ENCODE results near the gene RNF17.

RNF17 gene

DNA sequence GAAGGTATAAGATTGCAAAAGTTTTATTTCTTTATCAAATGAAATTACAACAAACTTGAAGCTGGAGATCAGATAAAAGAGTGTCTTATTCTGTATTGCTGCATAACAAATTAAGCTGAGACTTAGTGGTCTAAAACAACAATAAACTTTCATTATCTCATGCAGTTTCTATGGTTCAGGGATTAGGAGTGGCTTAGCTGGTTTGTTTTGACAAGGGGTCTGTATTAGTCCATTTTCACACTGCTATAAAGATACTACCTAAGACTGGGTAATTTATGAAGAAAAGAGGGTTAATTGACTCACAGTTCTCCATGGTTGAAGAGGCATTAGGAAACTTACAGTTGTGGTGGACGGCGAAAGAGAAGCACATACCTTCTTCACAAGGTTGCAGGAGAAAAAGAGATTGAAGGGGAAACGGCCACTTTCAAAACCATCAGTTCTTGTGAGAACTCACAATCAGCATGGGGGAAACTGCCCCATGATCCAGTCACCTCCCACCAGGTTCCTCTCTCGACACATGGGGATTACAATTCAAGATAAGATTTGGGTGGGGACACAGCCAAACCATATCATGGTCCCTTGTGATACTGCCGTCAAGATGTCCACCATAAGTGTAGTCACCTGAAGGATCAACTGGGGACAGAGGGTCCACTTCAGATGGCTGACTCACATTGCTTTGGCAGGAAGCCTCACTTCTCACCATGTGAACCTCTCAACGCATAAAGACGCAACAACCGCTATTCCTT is 97.8 kb downstream of the RNF17 start:
- no peak for DNase-seq (ENCODE audit: low spot score)

DNA sequence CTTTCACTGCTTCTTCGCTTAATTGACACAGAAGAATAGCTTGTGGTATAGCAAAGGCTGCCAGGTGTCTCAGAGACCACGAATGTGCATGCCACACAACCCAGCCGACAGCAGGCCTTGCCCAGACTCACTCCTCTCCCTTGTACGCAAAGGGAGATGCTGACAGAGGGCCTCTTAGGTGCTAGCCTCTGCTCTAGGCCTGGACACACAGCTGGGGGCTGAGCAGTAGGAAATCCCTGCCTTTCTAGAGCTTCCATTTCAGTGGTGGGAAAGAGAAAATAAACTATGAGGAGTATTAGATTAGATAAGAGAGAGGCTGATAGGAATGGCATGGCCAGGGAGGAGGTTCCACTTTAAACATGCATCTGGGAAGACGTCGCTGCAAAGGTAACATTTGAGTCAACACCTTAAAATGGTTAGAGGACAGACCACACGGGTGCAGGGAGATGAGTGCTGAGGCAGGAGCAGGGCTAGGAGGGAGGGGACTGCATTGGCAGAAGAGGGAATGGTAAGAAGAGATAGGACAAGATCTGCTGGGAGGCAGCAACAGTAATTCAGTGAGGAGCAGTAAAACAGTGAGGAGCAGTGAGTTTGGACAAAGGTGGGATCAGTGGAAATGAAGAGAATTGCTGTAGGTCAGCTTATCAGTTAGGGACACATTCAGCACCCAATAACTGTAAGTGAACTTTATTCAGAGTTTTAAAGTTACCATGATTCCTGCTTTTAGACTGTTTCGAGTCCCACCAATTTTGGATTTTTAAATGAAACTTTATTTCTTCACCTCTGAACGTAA is 100.0 kb downstream of the RNF17 start:
- DNase-seq (ENCODE audit: low spot score) = no peak

DNA sequence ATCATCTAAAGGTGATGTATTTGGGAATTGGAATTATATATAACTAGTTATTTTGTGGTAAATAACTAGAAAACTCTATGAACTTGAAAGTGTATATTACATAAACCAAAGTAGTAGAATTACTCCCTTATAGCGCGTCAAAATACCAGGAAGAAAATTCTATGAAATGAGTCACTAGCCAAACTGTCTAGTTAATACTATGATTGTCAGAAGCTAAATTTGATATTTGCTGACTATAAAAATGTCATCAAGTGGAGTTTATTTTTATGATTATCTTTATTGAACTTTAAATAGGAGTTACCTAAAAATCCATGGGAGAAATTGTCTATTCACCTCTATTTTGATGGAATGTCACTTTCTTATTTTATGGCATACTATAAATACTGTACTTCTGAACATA is 100.6 kb downstream of the RNF17 start:
- DNase-seq (ENCODE audit: low spot score) = no peak

DNA sequence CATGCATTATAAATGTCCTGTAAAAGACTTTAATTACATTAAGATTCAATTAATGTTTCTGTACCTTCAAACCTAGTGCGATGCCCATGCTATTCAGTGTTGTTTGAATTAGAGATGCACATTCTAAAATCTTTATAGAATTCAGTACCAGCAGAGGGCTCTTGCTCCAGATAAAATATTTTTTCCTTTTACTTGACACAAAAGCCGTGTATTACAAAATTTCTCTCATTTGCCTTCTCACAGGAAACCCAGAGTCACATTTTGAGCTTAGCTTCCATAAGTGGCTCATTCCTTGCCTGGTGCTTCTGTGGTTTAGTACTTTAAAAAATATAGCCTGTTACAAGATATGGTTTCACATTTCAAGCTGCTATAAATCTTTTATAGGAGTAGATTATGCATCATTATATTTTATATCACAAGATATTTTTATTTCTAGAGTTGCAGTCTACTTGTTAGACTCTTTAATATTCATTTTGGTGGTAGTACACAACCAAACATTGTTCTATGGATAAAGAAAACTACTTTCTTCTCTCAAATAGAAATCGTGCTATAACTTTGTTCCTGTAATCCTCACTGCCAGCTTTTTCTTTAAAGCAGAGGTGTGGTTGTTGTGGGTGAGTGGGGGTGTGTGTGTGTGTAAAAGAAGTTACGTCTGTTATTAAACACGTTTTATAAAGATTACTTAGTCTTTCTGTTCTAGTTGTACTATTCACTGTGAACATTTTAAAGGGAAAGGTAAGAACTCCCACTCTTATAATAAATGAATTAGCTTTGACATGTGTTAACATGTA is 101.4 kb downstream of the RNF17 start:
- DNase-seq (ENCODE audit: low spot score) = no peak

GRCh38 chr13:24866488-24866887 is 102.5 kb downstream of the RNF17 start:
- no peak for DNase-seq (ENCODE audit: low spot score)

GRCh38 chr13:24868874-24869273 is 104.9 kb downstream of the RNF17 start:
- no peak for DNase-seq (ENCODE audit: low spot score)

GRCh38 chr13:24870380-24870760 is 106.4 kb downstream of the RNF17 start:
- DNase-seq (ENCODE audit: low spot score) = no peak

DNA sequence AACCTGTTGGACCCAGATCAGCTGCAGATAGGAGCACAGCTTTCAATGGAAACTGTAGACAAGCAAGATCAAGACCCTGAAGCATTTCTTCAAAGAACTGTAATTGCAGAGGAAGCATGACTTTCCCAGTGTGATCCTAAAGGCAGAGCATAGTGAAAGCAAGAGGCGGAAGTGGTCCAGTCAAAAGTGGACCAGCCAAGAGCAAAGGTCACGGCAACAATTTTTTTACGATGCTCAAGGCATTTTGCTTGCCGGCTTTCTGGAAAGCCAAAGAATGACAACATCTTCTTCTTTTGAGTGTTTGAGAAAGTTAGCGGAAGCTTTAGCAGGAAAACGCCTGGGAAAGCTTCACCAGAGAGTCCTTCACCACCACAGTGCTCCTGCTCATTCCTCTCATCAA is 111.6 kb downstream of the RNF17 start:
- DNase-seq (ENCODE audit: low spot score) = no peak

DNA sequence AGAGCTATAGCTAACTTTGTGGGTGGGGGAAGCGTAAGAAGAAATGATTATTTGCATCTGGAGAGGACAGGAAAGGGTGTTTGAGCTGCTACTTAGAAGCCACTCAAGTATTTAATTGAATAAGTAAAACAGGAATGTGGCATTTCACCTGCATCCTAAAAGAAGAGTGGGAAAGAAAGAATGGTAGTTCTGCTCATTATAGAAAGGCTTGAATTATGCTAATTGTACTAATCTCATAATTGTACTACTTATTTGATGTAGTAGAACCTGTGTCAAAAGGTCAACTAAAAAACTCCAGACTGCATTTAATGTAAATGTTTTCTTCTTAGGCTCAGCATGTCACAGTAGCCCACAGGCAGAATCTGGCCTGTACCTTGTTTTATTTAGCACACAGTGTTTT is 113.6 kb downstream of the RNF17 start:
- DNase-seq (ENCODE audit: low spot score) = no peak

- no peak for DNase-seq (ENCODE audit: low spot score)
Measured at GRCh38 chr13:24878340-24878739, 114.4 kb downstream of the RNF17 start.

GRCh38 chr13:24882665-24883064 is 118.7 kb downstream of the RNF17 start:
- DNase-seq (ENCODE audit: low spot score) = no peak

DNA sequence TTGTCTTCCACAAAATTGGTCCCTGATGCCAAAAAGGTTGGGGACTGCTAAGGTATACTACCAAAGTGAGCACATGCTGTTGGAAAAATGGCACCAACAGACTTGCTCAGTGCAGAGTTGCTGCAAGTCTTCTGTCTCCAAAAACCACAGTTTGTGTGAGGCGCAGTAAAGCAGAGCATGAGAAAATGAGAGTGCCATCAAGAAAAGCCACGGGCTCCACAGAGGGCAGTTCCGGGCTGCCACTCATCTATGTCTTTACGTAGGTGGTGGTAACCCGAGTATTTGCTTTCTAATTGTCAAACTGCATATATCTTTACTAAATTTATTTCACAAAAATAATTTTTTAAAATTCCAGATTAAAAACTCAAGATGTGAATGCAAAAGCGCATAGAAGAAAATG is 123.8 kb downstream of the RNF17 start:
- no peak for DNase-seq (ENCODE audit: low spot score)

- no peak for DNase-seq (ENCODE audit: low spot score)
Measured at GRCh38 chr13:24888291-24888931, 124.4 kb downstream of the RNF17 start.

DNA sequence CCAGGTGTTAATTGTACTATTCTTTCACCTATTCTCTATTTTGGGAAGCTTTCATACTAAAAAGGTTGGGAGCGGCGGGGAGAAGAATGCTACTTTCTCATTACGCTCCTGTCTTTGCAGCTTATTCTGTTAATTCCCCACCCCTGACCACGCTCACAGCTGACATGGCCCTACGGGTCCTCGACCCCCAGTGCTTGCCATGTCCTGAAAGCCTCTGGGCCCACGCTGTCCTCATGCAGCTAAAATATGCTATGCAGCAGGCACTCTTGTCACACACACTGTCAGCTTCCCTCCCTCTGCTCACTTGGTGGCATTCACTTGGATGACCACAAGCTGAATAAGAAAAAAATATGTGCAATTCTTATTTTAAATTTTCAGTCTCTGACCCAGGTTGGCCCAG is 126.3 kb downstream of the RNF17 start:
- DNase-seq (ENCODE audit: low spot score) = no peak

GRCh38 chr13:24891476-24892108 is 127.6 kb downstream of the RNF17 start:
- DNase-seq (ENCODE audit: low spot score) = no peak

GRCh38 chr13:24892829-24893228 is 128.9 kb downstream of the RNF17 start:
- no peak for DNase-seq (ENCODE audit: low spot score)

- DNase-seq (ENCODE audit: low spot score) = no peak
Measured at GRCh38 chr13:24893863-24894262, 129.9 kb downstream of the RNF17 start.

GRCh38 chr13:24894277-24894971 is 130.5 kb downstream of the RNF17 start:
- DNase-seq (ENCODE audit: low spot score) = no peak

DNA sequence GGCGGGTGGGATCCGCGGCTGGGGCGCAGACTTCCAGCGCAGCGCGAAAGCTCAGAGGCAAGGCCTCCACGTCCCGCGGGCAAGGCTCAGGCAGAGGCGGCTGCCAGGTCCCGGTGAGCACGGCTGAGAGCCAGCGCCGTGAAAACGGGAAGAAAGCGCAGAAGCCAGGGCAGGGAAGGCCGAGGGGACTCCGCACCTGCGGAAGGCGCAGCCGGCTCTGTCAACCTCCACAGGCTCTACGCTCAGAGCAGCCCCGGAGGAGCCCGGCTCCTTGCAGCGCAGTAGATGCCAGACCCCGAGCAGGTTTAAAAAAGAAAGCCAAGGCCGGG is 131.0 kb downstream of the RNF17 start:
- no peak for DNase-seq (ENCODE audit: low spot score)

GRCh38 chr13:24896061-24896460 is 132.1 kb downstream of the RNF17 start:
- DNase-seq (ENCODE audit: low spot score) = no peak

DNA sequence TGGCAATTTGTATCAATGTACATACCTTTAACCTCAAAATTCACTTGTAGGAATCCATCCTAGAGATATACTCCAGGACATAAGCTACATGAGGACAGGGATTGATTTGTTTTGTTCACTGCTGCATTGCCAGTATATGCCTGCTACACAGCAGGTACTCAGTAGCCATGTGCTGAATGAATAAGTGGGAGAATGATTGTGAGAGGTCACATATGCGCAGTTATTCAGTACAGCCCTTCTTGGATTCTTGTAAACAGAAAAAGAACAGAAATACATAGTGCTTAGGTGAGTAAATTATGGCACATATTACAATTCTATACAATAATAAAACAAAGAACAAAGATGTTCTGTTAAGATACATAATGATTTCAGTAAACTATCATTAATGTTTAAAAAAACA is 133.3 kb downstream of the RNF17 start:
- no peak for DNase-seq (ENCODE audit: low spot score)

Data from kidney capillary endothelial cell (primary cell).